GM12878 (cell line): ENCODE results near the gene SFT2D3. TPM values are rescaled to one million over a fixed set of nuclear protein-coding genes. Genes with fewer than 3 reads are reported as not detected.

ENCODE experiments used
- ATF2 ChIP-seq: IDR thresholded peaks from 2 replicates; pipeline ENCODE4 v1.6.1; 2012; ENCODE audit warnings: low read length, inconsistent platforms
- BMI1 ChIP-seq: fragments of 450-650 bp; IDR thresholded peaks from 2 replicates; pipeline ENCODE4 v1.6.1; 2016; ENCODE audit warnings: mild to moderate bottlenecking, moderate library complexity, borderline replicate concordance
- CEBPB ChIP-seq, 2 experiments: fragments of 150-350 bp in 1 of 2; IDR thresholded peaks; 2 replicates each; pipeline ENCODE4 v1.6.1; 2012 to 2014; ENCODE audit warnings: low read depth in 2 of 2, low read length in 2 of 2, borderline replicate concordance in 1 of 2, inconsistent platforms in 1 of 2
- CHD2 ChIP-seq: IDR thresholded peaks from 2 replicates; pipeline ENCODE4 v1.6.1; 2011; ENCODE audit warnings: low read depth, low read length, improper control_type of control experiment, borderline replicate concordance
- RAD21 ChIP-seq: IDR thresholded peaks from 2 replicates; pipeline ENCODE4 v1.6.1; 2011; ENCODE audit warnings: mild to moderate bottlenecking, low read depth, low read length, moderate library complexity; ENCODE audit not compliant: insufficient read depth
- RAD51 ChIP-seq: fragments of 450-650 bp; IDR thresholded peaks from 2 replicates; pipeline ENCODE4 v1.6.1; 2016; ENCODE audit warnings: moderate library complexity, mild to moderate bottlenecking, inconsistent platforms
- SKIL ChIP-seq: fragments of 450-650 bp; IDR thresholded peaks from 2 replicates; pipeline ENCODE4 v1.6.1; 2017; ENCODE audit warnings: mild to moderate bottlenecking, low read depth, inconsistent platforms; ENCODE audit not compliant: poor library complexity, severe bottlenecking
- TCF12 ChIP-seq: IDR thresholded peaks from 2 replicates; pipeline ENCODE4 v1.6.1; 2011; ENCODE audit warnings: low read depth, mild to moderate bottlenecking, low read length
- ZNF384 ChIP-seq: IDR thresholded peaks from 2 replicates; pipeline ENCODE4 v1.6.1; 2012; ENCODE audit warnings: low read depth, mild to moderate bottlenecking, low read length, improper control_type of control experiment, borderline replicate concordance
- polyA plus RNA-seq, 11 experiments: library from polyadenylated mRNA; depleted of rRNA in 4 of 11; unstranded in 6 of 11; stranded (reverse) in 5 of 11; fragments of >200 nt; fragmentation: Nextera tagmentation in 4 of 11; fragmentation: Illumina TruSeq in 1 of 11; extraction: Ambion mirVana in 4 of 11; extraction: Trizol in 1 of 11; gene quantifications; 1 replicate in 1 of 11; 2 replicates in 10 of 11; pipeline versions ENCODE4 v1.2.1 to v1.2.3, GENCODE V29; 2011 to 2016; ENCODE audit warnings: inconsistent platforms in 2 of 11, missing spikeins in 2 of 11, low read depth in 1 of 11
- total RNA-seq, 4 experiments: library from RNA; depleted of rRNA in 3 of 4; stranded (reverse); fragments of >200 nt in 3 of 4; fragmentation: Illumina TruSeq in 1 of 4; extraction: Trizol in 1 of 4; gene quantifications; 2 replicates each; pipeline versions ENCODE4 v1.2.1 to v1.2.3, GENCODE V29; 2013 to 2021

Gene SFT2D3
- total and polyA plus RNA-seq, 10 of the 15 experiments (the other 5 are each of a cell fraction or from before 2014, with no cell fraction given) = 4.2 to 8.4 (median 6.6) TPM; not detected in 4

GRCh38 chr2:127663566-127664064, 37.7 kb upstream of the SFT2D3 start (continued):
- TF ChIP-seq CEBPB (IDR thresholded peaks at IDR 0.05; ENCODE audit: borderline replicate concordance in 1 of 2, low read depth in 2 of 2, low read length in 2 of 2) (no peak), BMI1 (no peak), RAD51 (no peak), ATF2 (no peak), SKIL (no peak), CHD2 (no peak), TCF12 (no peak), RAD21 (no peak), ZNF384 (no peak)
- TF ChIP-seq, all 136 proteins: peak for 0
